GM19397 (cell line): ENCODE data around the gene IL15RA.
"Not testable (repeated sequence)": the region's sequence is repeated elsewhere in the genome, so short reads cannot be mapped to it uniquely, and the experiment has no call there.

ENCODE experiments used
- ATAC-seq: cut with Tn5 transposase; IDR thresholded peaks from one replicate; pipeline ENCODE4 v1.9.1; 2021; ENCODE audit warnings: mild to moderate bottlenecking, moderate library complexity; ENCODE audit not compliant: unreplicated experiment

IL15RA gene

GRCh38 chr10:5970527-5970926 lies 6.8 kb downstream of the IL15RA start:
- no peak for ATAC-seq

- ATAC-seq: no peak
Measured at GRCh38 chr10:5970066-5970465, 7.3 kb downstream of the IL15RA start.

GRCh38 chr10:5968681-5969453 lies 8.5 kb downstream of the IL15RA start:
- no peak for ATAC-seq

GRCh38 chr10:5968037-5968680 lies 9.2 kb downstream of the IL15RA start:
- no peak for ATAC-seq

- no peak for ATAC-seq
Measured at GRCh38 chr10:5965266-5965665, 12.1 kb downstream of the IL15RA start.

- no peak for ATAC-seq
Measured at GRCh38 chr10:5964736-5965135, 12.6 kb downstream of the IL15RA start.

GRCh38 chr10:5963591-5963990 lies 13.8 kb downstream of the IL15RA start:
- no peak for ATAC-seq

GRCh38 chr10:5963071-5963470 lies 14.3 kb downstream of the IL15RA start:
- no peak for ATAC-seq

- ATAC-seq: not testable (repeated sequence)
Measured at GRCh38 chr10:5962358-5962940, 14.9 kb downstream of the IL15RA start.

GRCh38 chr10:5961405-5962100 lies 15.8 kb downstream of the IL15RA start:
- ATAC-seq: no peak

- ATAC-seq: not testable (repeated sequence)
Measured at GRCh38 chr10:5960973-5961275, 16.4 kb downstream of the IL15RA start.

GRCh38 chr10:5960070-5960972 lies 17.0 kb downstream of the IL15RA start:
- no peak for ATAC-seq

GRCh38 chr10:5959581-5960069 lies 17.7 kb downstream of the IL15RA start:
- no peak for ATAC-seq

GRCh38 chr10:5959142-5959541 lies 18.2 kb downstream of the IL15RA start:
- ATAC-seq: no peak

GRCh38 chr10:5958675-5959074 lies 18.7 kb downstream of the IL15RA start:
- ATAC-seq: no peak

- ATAC-seq: no peak
Measured at GRCh38 chr10:5958077-5958476, 19.3 kb downstream of the IL15RA start.

GRCh38 chr10:5956146-5956936 lies 21.0 kb downstream of the IL15RA start:
- ATAC-seq: no peak

- ATAC-seq: no peak
Measured at GRCh38 chr10:5953676-5954075, 23.7 kb downstream of the IL15RA start.

GRCh38 chr10:5952731-5953385 lies 24.5 kb downstream of the IL15RA start:
- no peak for ATAC-seq
